22Rv1 (cell line): ENCODE data around the gene CRYGC.

Source experiments
- CTCF ChIP-seq: fragments of 450-650 bp; IDR thresholded peaks from 2 replicates; pipeline ENCODE4 v1.5.1; 2017; ENCODE audit warnings: mild to moderate bottlenecking
- ZFX ChIP-seq: fragments of 450-650 bp; IDR thresholded peaks from 2 replicates; pipeline ENCODE4 v1.6.1; 2017; ENCODE audit warnings: antibody characterized with exemption, borderline replicate concordance

- TF ChIP-seq CTCF, result no peak
- no peak for TF ChIP-seq ZFX
Measured at GRCh38 chr2:208099682-208100470, 29.8 kb downstream of the CRYGC start.
